Liver (tissue), 9 donors: ENCODE results near the gene IFT43. TPM values are rescaled to one million over a fixed set of nuclear protein-coding genes. Genes with fewer than 3 reads are reported as not detected.

Source experiments
- DNase-seq: peaks from one replicate; pipeline ENCODE4 v3.0.0-alpha.2; 2017; ENCODE audit warnings: low spot score
- H3K27ac ChIP-seq, 2 donors: one replicate each; pipeline ENCODE4 v1.7.0; 2013; ENCODE audit warnings: inconsistent platforms in 2 of 2, low read length in 2 of 2, control low read depth in 1 of 2, low read depth in 1 of 2, mild to moderate bottlenecking in 1 of 2
- H3K27me3 ChIP-seq, 4 donors: one replicate each; pipeline versions ENCODE4 v1.6.1 to v1.7.0; 2013; ENCODE audit warnings: low read length in 3 of 4, inconsistent platforms in 1 of 4, mild to moderate bottlenecking in 1 of 4, moderate library complexity in 1 of 4; ENCODE audit not compliant: control insufficient read depth in 4 of 4, insufficient read depth in 4 of 4
- H3K36me3 ChIP-seq, 4 donors: one replicate each; pipeline versions ENCODE4 v1.6.1 to v1.7.0; 2013; ENCODE audit warnings: low read length in 3 of 4, mild to moderate bottlenecking in 3 of 4, low read depth in 1 of 4, moderate library complexity in 1 of 4; ENCODE audit not compliant: control insufficient read depth in 4 of 4, insufficient read depth in 3 of 4
- H3K4me1 ChIP-seq, 4 donors: one replicate each; pipeline versions ENCODE4 v1.6.1 to v1.7.0; 2013; ENCODE audit warnings: low read length in 3 of 4, mild to moderate bottlenecking in 3 of 4, moderate library complexity in 1 of 4; ENCODE audit not compliant: control insufficient read depth in 4 of 4, insufficient read depth in 4 of 4
- H3K4me3 ChIP-seq, 3 donors: one replicate each; pipeline versions ENCODE4 v1.6.1 to v1.7.0; 2013; ENCODE audit warnings: low read length in 3 of 3, control low read depth in 1 of 3, low read depth in 1 of 3, mild to moderate bottlenecking in 1 of 3
- H3K9ac ChIP-seq, 2 donors: one replicate each; pipeline ENCODE4 v1.7.0; 2013; ENCODE audit warnings: low read length in 2 of 2, mild to moderate bottlenecking in 2 of 2, moderate library complexity in 2 of 2, control low read depth in 1 of 2, low read depth in 1 of 2
- H3K9me3 ChIP-seq, 4 donors: one replicate each; pipeline versions ENCODE4 v1.6.1 to v1.7.0; 2013; ENCODE audit warnings: low read length in 3 of 4; ENCODE audit not compliant: control insufficient read depth in 4 of 4
- EGR1 ChIP-seq, 2 donors: IDR thresholded peaks; 2 replicates each; pipeline ENCODE4 v1.6.1; 2016 to 2018; ENCODE audit warnings: antibody characterized with exemption in 2 of 2, low read depth in 2 of 2
- FOXA1 ChIP-seq: IDR thresholded peaks from 2 replicates; pipeline ENCODE4 v1.6.1; 2016; ENCODE audit warnings: antibody characterized with exemption
- FOXA2 ChIP-seq: IDR thresholded peaks from 2 replicates; pipeline ENCODE4 v1.6.1; 2016; ENCODE audit warnings: antibody characterized with exemption
- GABPA ChIP-seq, 2 donors: IDR thresholded peaks in 1 of 2; conservative IDR thresholded peaks in 1 of 2; 2 replicates each; pipeline ENCODE4 v1.6.1; 2016; ENCODE audit warnings: antibody characterized with exemption in 2 of 2, mild to moderate bottlenecking in 1 of 2, moderate library complexity in 1 of 2
- HNF4G ChIP-seq: IDR thresholded peaks from 2 replicates; pipeline ENCODE4 v1.6.1; 2016; ENCODE audit warnings: antibody characterized with exemption
- JUND ChIP-seq, 2 donors: IDR thresholded peaks; 2 replicates each; pipeline ENCODE4 v1.6.1; 2016; ENCODE audit warnings: antibody characterized with exemption in 2 of 2
- NR2F2 ChIP-seq: IDR thresholded peaks from 2 replicates; pipeline ENCODE4 v1.6.1; 2016; ENCODE audit warnings: antibody characterized with exemption
- RAD21 ChIP-seq, 2 donors: IDR thresholded peaks; 2 replicates each; pipeline ENCODE4 v1.6.1; 2016; ENCODE audit warnings: antibody characterized with exemption in 2 of 2, mild to moderate bottlenecking in 2 of 2
- RXRA ChIP-seq, 2 donors: IDR thresholded peaks; 2 replicates each; pipeline ENCODE4 v1.6.1; 2017 to 2018; ENCODE audit warnings: antibody characterized with exemption in 2 of 2, mild to moderate bottlenecking in 1 of 2
- TAF1 ChIP-seq: conservative IDR thresholded peaks from 2 replicates; pipeline ENCODE4 v1.6.1; 2016; ENCODE audit warnings: antibody characterized with exemption, mild to moderate bottlenecking
- YY1 ChIP-seq: IDR thresholded peaks from 2 replicates; pipeline ENCODE4 v1.6.1; 2016; ENCODE audit warnings: antibody characterized with exemption, mild to moderate bottlenecking
- WGBS: extraction: QIAGEN DNeasy Blood & Tissue Kit; methylation state at CpG from one replicate; pipeline ENCODE4 v1.1.7; 2013; 5-methylcytosine and 5-hydroxymethylcytosine counted together
- polyA plus RNA-seq, 2 donors: library from polyadenylated mRNA; stranded (reverse) in 1 of 2; unstranded in 1 of 2; fragments of 200-250 nt in 1 of 2; fragments of >200 nt in 1 of 2; fragmentation: Nextera tagmentation in 1 of 2; extraction: Ambion mirVana in 1 of 2; gene quantifications; one replicate each; pipeline versions ENCODE4 v1.2.1 to v1.2.3, GENCODE V29; 2013 to 2015
- total RNA-seq, 2 donors: library from RNA; depleted of rRNA; stranded (reverse); fragments of >200 nt; gene quantifications; one replicate each; pipeline ENCODE4 v1.2.3, GENCODE V29; 2014
- TF ChIP-seq, protein P1 (sequence below): fragments of 150-350 bp; IDR thresholded peaks from 2 replicates; pipeline ENCODE4 v1.5.1; 2017; ENCODE audit warnings: improper control_type of control experiment, low read depth, low read length; ENCODE audit not compliant: missing input control
- TF ChIP-seq, protein P2 (sequence below): IDR thresholded peaks from 2 replicates; pipeline ENCODE4 v1.6.1; 2016; ENCODE audit warnings: antibody characterized with exemption
- TF ChIP-seq, protein P3 (sequence below): IDR thresholded peaks from 2 replicates; pipeline ENCODE4 v1.6.1; 2016; ENCODE audit warnings: antibody characterized with exemption
- TF ChIP-seq, protein P4 (sequence below): IDR thresholded peaks from 2 replicates; pipeline ENCODE4 v1.6.1; 2016; ENCODE audit warnings: antibody characterized with exemption, mild to moderate bottlenecking
- TF ChIP-seq, protein P5 (sequence below): IDR thresholded peaks from 2 replicates; pipeline ENCODE4 v1.6.1; 2016; ENCODE audit warnings: antibody characterized with exemption
- donor health status: healthy.
- donor health status: healthy.
- donor health status: healthy.
- donor health status: healthy.
- donor health status: healthy.

IFT43 gene
- total and polyA plus RNA-seq, 4 donors: 7.8 to 33.6 (median 19.3) TPM

DNA sequence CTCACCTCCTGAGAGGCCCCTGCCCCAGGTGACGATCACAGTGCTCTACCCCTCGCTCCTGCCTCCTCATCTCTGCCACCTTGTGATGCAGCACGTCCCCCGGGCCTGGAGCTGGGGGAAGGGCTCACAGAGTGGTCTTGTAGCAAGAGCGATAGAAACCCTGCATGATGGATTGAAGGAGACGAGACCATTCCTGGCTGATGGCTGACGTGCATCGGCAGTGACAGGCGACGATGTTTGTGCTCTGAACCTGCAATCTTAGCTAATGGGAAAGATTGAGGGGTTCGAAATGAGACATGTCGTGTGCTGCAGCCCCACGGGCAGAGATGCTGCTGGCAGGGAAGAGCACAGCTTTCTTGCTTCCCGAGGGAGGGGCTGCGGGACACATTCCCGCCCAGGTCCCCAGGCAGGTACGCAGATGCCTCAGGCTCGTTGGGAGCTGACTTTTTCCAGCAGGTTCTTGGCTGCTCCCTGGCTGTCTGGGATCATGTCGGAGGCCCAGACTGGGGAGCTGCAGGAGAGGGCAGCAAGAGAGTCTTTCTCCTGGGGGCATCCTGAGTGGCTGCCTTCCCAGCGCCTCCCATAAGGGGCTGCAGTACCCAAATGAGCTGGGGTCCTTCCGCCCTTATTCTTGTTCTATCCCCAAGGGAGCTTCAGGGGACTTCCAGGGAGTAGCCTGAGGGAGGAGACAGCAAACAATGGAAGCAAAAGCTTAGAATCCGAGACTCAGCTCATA, 127.5 kb downstream of the IFT43 start:
- Histone ChIP-seq H3K27ac (no peak overlapping the region), H3K9ac (no peak overlapping the region), H3K9me3 (no peaks in the 10 kb centered on the region), H3K4me3 (no peak overlapping the region), H3K36me3 (no peaks in the 10 kb centered on the region), H3K27me3 (peaks cover 0 to 5% (median 0%) of the 10 kb centered on the region in 4 donors), H3K4me1 (no peaks in the 10 kb centered on the region)
- TF ChIP-seq, protein P1, sequence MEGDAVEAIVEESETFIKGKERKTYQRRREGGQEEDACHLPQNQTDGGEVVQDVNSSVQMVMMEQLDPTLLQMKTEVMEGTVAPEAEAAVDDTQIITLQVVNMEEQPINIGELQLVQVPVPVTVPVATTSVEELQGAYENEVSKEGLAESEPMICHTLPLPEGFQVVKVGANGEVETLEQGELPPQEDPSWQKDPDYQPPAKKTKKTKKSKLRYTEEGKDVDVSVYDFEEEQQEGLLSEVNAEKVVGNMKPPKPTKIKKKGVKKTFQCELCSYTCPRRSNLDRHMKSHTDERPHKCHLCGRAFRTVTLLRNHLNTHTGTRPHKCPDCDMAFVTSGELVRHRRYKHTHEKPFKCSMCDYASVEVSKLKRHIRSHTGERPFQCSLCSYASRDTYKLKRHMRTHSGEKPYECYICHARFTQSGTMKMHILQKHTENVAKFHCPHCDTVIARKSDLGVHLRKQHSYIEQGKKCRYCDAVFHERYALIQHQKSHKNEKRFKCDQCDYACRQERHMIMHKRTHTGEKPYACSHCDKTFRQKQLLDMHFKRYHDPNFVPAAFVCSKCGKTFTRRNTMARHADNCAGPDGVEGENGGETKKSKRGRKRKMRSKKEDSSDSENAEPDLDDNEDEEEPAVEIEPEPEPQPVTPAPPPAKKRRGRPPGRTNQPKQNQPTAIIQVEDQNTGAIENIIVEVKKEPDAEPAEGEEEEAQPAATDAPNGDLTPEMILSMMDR: no peak
- TF ChIP-seq RXRA (IDR thresholded peaks at IDR 0.05): no peak
- no peak for TF ChIP-seq GABPA (IDR thresholded peaks at IDR 0.05 in 1 of 2, conservative IDR thresholded peaks at IDR 0.05 in 1 of 2)
- TF ChIP-seq, protein P2, sequence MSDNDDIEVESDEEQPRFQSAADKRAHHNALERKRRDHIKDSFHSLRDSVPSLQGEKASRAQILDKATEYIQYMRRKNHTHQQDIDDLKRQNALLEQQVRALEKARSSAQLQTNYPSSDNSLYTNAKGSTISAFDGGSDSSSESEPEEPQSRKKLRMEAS: no peak
- no peak for TF ChIP-seq JUND (IDR thresholded peaks at IDR 0.05)
- TF ChIP-seq RAD21 (IDR thresholded peaks at IDR 0.05): no peak
- TF ChIP-seq FOXA2: no peak
- TF ChIP-seq TAF1: no peak
- TF ChIP-seq NR2F2: no peak
- no peak for TF ChIP-seq YY1
- TF ChIP-seq, protein P3, sequence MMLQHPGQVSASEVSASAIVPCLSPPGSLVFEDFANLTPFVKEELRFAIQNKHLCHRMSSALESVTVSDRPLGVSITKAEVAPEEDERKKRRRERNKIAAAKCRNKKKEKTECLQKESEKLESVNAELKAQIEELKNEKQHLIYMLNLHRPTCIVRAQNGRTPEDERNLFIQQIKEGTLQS: no peak
- no peak for TF ChIP-seq HNF4G
- TF ChIP-seq, protein P4, sequence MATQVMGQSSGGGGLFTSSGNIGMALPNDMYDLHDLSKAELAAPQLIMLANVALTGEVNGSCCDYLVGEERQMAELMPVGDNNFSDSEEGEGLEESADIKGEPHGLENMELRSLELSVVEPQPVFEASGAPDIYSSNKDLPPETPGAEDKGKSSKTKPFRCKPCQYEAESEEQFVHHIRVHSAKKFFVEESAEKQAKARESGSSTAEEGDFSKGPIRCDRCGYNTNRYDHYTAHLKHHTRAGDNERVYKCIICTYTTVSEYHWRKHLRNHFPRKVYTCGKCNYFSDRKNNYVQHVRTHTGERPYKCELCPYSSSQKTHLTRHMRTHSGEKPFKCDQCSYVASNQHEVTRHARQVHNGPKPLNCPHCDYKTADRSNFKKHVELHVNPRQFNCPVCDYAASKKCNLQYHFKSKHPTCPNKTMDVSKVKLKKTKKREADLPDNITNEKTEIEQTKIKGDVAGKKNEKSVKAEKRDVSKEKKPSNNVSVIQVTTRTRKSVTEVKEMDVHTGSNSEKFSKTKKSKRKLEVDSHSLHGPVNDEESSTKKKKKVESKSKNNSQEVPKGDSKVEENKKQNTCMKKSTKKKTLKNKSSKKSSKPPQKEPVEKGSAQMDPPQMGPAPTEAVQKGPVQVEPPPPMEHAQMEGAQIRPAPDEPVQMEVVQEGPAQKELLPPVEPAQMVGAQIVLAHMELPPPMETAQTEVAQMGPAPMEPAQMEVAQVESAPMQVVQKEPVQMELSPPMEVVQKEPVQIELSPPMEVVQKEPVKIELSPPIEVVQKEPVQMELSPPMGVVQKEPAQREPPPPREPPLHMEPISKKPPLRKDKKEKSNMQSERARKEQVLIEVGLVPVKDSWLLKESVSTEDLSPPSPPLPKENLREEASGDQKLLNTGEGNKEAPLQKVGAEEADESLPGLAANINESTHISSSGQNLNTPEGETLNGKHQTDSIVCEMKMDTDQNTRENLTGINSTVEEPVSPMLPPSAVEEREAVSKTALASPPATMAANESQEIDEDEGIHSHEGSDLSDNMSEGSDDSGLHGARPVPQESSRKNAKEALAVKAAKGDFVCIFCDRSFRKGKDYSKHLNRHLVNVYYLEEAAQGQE: no peak
- no peak for TF ChIP-seq EGR1 (IDR thresholded peaks at IDR 0.05; ENCODE audit: low read depth in 2 of 2)
- 62% methylated on average over 22 of the region's 22 CpGs for WGBS
- DNase-seq: no peak

DNA sequence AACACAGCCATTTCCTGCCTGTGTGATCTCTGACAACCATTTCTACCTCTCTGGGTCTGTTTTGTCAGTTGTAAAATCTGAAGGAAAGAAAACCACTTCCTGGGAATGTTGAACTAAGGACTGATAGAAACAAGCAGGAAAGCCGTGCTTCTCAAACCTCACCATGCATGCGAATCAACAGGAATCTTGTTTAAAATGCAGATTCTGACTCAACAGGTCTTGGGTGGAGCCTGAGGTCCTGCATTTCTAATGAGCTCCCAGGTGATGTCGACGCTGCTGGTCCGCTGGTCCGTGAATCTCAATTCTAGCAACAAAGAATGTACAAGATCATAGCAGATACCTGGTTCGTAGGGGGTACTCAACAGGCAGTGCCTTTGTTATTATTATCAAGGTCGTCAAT, 128.1 kb downstream of the IFT43 start:
- TF ChIP-seq RAD21 (IDR thresholded peaks at IDR 0.05) (no peak), FOXA1 (no peak), GABPA (IDR thresholded peaks at IDR 0.05 in 1 of 2, conservative IDR thresholded peaks at IDR 0.05 in 1 of 2) (no peak), YY1 (no peak), EGR1 (IDR thresholded peaks at IDR 0.05; ENCODE audit: low read depth in 2 of 2) (no peak), TAF1 (no peak), JUND (IDR thresholded peaks at IDR 0.05) (no peak), RXRA (IDR thresholded peaks at IDR 0.05) (no peak)
- TF ChIP-seq, protein P3: no peak
- TF ChIP-seq, protein P2: no peak
- TF ChIP-seq, protein P5, sequence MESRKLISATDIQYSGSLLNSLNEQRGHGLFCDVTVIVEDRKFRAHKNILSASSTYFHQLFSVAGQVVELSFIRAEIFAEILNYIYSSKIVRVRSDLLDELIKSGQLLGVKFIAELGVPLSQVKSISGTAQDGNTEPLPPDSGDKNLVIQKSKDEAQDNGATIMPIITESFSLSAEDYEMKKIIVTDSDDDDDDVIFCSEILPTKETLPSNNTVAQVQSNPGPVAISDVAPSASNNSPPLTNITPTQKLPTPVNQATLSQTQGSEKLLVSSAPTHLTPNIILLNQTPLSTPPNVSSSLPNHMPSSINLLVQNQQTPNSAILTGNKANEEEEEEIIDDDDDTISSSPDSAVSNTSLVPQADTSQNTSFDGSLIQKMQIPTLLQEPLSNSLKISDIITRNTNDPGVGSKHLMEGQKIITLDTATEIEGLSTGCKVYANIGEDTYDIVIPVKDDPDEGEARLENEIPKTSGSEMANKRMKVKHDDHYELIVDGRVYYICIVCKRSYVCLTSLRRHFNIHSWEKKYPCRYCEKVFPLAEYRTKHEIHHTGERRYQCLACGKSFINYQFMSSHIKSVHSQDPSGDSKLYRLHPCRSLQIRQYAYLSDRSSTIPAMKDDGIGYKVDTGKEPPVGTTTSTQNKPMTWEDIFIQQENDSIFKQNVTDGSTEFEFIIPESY: no peak
- DNase-seq: no peak
- no peak overlapping the region for H3K9ac ChIP-seq
- H3K9me3 ChIP-seq: no peaks in the 10 kb centered on the region
- H3K27ac ChIP-seq: no peak overlapping the region
- H3K4me1 ChIP-seq: no peaks in the 10 kb centered on the region
- H3K36me3 ChIP-seq: no peaks in the 10 kb centered on the region
- H3K4me3 ChIP-seq: no peak overlapping the region
- H3K27me3 ChIP-seq: peaks cover 0 to 5% (median 0%) of the 10 kb centered on the region in 4 donors
- 48% methylated on average over 8 of the region's 8 CpGs for WGBS
